MV-4-11 (cell line): ENCODE data around the gene IGSF23.
"Not testable (repeated sequence)": the region's sequence is repeated elsewhere in the genome, so short reads cannot be mapped to it uniquely, and the experiment has no call there.

Source experiments
- DNase-seq: peaks from one replicate; lab custom pipeline; 2025; lab: John Stamatoyannopoulos, UW

The IGSF23 gene

GRCh38 chr19:44614313-44614712 lies 950 bp downstream of the IGSF23 start:
- no peak for DNase-seq

- DNase-seq = no peak
These were observed 2.5 kb downstream of the IGSF23 start for GRCh38 chr19:44615863-44616247.

- DNase-seq = no peak
These were observed 3.9 kb downstream of the IGSF23 start for GRCh38 chr19:44617110-44617880.

GRCh38 chr19:44618640-44619357 lies 5.4 kb downstream of the IGSF23 start:
- no peak for DNase-seq

- no peak for DNase-seq
These were observed 7.3 kb downstream of the IGSF23 start for GRCh38 chr19:44620667-44621066.

GRCh38 chr19:44621367-44621766 lies 8.0 kb downstream of the IGSF23 start:
- no peak for DNase-seq

GRCh38 chr19:44623080-44623479 lies 9.7 kb downstream of the IGSF23 start:
- peak; percentile 39 for DNase-seq

- no peak for DNase-seq
These were observed 10.3 kb downstream of the IGSF23 start for GRCh38 chr19:44623626-44624025.

- no peak for DNase-seq
These were observed 11.5 kb downstream of the IGSF23 start for GRCh38 chr19:44624840-44625354.

DNA sequence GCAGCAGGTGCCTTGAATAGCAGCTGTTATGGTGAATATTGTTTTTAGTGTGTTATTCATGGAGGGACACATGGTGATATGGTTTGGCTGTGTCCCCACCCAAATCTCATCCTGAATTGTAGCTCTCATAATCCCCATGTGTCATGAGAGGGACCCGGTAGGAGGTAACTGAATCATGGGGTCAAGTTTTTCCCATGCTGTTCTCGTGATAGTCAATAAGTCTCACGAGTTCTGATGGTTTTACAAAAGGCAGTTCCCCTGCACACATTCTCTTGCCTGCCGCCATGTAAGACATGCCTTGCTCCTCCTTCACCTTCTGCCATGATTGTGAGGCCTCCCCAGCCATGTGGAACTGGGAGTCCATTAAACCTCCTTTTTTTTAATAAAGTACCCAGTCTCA lies 12.3 kb downstream of the IGSF23 start:
- not testable (repeated sequence) for DNase-seq

DNA sequence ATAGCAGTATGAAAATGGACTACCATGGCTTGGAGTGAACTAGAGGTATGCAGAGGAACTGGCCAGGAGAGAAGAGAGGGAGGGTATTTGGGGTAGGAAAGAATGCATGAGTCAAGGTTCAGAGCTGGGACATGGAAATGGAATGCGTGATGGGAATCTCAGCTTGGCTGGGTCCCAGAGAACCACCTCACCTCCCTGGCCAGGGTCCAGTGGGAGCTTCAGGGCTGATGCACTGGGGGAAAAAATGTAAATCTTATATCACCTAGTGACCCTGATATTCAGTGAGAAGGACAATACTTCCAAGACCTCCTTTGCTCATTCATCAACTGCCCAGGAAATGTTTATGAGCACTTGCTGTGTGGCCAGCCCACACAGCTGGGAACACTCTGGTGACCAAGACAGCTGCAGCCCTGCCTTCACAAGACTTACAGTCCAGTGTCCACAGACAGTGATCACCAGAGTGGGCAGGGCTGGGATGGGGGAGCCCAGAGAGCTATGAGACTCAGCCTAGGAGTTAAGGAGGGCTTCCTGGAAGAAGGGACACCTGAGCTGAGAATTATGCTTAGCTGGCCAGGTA lies 12.8 kb downstream of the IGSF23 start:
- DNase-seq = no peak

- no peak for DNase-seq
These were observed 14.3 kb downstream of the IGSF23 start for GRCh38 chr19:44627631-44628030.

DNA sequence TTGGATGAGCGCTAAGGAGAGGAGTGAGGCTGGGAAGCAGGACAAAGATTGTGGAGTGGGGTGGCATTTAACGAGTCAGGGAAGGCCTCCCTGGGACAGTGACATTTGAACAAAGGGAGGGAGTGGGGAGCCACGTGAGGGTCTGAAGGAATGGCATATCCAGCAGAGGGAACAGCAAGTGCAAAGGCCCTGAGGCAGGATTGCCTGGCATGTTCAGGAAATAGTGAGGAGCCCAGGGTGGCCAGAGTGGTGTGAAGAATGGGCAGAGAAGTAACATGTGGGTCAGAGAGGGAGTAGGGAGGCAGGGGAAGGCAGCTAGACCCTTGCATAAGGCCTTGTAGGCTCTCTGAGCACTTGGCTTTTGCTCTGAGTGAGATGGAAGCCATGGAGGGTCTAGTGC lies 15.4 kb downstream of the IGSF23 start:
- no peak for DNase-seq

- not testable (repeated sequence) for DNase-seq
These were observed 18.2 kb downstream of the IGSF23 start for GRCh38 chr19:44631611-44632010.

DNA sequence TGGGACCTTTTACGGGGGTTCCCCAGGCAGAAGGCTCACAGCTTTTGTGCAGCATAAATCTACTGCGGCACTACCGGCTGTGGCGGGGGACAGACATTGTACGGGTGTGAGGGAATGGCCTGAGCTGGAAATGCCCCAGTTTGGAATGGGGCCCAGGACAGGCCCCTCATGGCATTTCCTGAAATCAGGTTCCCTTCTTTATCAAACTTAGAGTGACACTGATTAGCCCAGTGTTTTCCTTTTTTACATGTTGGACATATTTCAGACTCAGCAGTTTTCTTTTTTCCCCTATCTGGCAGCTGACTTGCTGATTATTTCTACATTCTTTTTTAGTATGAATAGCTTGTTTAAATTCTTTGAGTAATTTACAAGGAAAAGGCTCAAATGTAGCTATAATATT lies 20.7 kb downstream of the IGSF23 start:
- DNase-seq = not testable (repeated sequence)

GRCh38 chr19:44634785-44635184 lies 21.4 kb downstream of the IGSF23 start:
- no peak for DNase-seq

DNA sequence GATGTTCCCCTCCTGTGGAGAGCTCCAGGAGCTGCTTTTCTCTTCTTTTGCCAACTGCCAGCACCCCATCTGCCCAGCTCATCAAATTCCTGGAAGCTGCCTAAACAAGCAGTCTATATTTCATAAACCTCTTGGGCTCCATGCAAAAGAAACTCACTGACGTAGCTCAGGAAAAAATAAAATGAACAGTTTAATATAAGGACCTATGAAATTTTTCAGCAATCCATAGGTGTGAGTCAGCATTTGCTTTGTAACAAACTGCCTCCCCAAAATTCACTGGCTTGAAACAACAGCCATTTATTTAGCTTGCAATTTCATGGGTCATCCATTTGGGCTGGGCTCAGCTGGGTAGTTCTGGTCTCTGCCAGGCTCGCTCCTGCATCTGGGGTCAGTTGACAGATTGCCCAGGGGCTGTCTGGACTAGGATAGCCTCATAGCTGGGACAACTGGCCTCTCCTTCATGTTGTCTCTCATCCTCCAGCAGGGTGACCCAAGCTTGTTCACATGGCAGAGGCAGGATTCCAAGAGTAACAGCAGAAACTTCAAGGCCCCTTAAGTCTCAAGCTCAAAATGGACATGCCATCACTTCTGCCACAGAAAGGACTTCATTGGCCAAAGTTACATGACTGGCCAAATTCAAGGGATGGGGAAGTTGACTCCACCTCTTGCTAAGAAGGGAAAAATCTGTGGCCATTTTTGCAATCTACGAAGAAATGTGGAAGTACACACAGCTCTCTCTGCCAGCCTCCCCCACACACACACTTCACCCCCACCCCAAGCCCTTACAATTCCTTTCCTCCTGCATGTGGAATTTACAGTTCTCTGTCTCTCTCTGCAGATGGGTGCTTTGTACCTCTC lies 22.4 kb downstream of the IGSF23 start:
- peak; percentile 92 for DNase-seq

GRCh38 chr19:44636439-44637389 lies 23.4 kb downstream of the IGSF23 start:
- no peak for DNase-seq

- no peak for DNase-seq
These were observed 24.0 kb downstream of the IGSF23 start for GRCh38 chr19:44637390-44637764.

DNA sequence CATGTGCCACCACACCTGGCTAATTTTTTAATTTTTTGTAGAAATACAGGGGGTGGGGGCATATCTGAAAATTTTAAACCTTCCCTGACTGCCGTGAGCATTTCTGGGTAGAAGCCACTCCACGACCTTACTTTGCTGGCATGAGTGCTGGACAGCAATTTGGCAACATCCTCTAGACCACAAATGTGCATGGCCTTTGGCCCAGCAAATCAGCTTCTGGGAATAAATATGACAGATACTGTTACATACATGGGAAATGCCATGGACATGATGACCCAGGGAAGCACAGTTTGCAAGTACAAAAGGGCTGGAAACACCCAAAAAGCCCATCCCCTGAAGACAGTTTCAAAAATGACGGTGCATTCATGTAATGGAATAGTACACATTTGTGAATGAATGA lies 27.2 kb downstream of the IGSF23 start:
- peak; percentile 33 for DNase-seq
